IMR-90 (cell line): ENCODE data around the gene DBNDD1. TPM values are rescaled to one million over a fixed set of nuclear protein-coding genes. Genes with fewer than 3 reads are reported as not detected.

ENCODE experiments used
- ATAC-seq: fragments of 200-7000 bp; cut with Tn5 transposase; 2 replicates; pipeline ENCODE4 v1.9.1; 2020; ENCODE audit warnings: low read depth, mild to moderate bottlenecking, moderate library complexity
- BruUV-seq: library from RNA; stranded (reverse); fragments of 400-500 nt; replicated peaks from 2 replicates; lab custom pipeline; 2021; lab: Mats Ljungman, UMichigan
- CTCF ChIA-PET: fragments of 300-600 bp; formaldehyde crosslinking; extraction: SDS; loops from one replicate; lab custom pipeline; 2021; ENCODE audit warnings: antibody characterized with exemption; lab: Yijun Ruan, JAX
- POLR2A ChIA-PET: fragments of 300-600 bp; sonication (Branson Sonifier 250); formaldehyde crosslinking; loops from one replicate; lab custom pipeline; 2022; ENCODE audit warnings: antibody characterized with exemption; ENCODE audit not compliant: unreplicated experiment; lab: Charles Lee
- DNase-seq: peaks from one replicate; pipeline ENCODE4 v3.0.0; 2013
- H2AFZ ChIP-seq: replicated peaks from 2 replicates; pipeline ENCODE3; 2013; ENCODE audit warnings: low read length, mild to moderate bottlenecking; ENCODE audit not compliant: poor library complexity
- H2AK5ac ChIP-seq: 2 replicates; pipeline ENCODE4 v1.6.1; 2013; ENCODE audit warnings: low read depth, low read length, inconsistent platforms
- H2AK9ac ChIP-seq: replicated peaks from 2 replicates; pipeline ENCODE3; 2013; ENCODE audit warnings: mild to moderate bottlenecking, low read depth, low read length, moderate library complexity; ENCODE audit not compliant: poor library complexity
- H2BK120ac ChIP-seq: 2 replicates; pipeline ENCODE4 v1.6.1; 2013; ENCODE audit warnings: low read depth, low read length, inconsistent platforms
- H2BK15ac ChIP-seq: 3 replicates; pipeline ENCODE4 v1.6.1; 2013; ENCODE audit warnings: low read depth, low read length, inconsistent platforms
- H2BK20ac ChIP-seq: 2 replicates; pipeline ENCODE4 v1.6.1; 2013; ENCODE audit warnings: low read depth, mild to moderate bottlenecking, inconsistent platforms, low read length, moderate library complexity
- H2BK5ac ChIP-seq: 2 replicates; pipeline ENCODE4 v1.6.1; 2013; ENCODE audit warnings: mild to moderate bottlenecking, low read depth, low read length, inconsistent platforms; ENCODE audit not compliant: poor library complexity, severe bottlenecking
- H3K14ac ChIP-seq: replicated peaks from 2 replicates; pipeline ENCODE4 v1.6.1; 2013; ENCODE audit warnings: low read depth, low read length, inconsistent platforms
- H3K18ac ChIP-seq: 2 replicates; pipeline ENCODE4 v1.6.1; 2013; ENCODE audit warnings: low read depth, low read length, control low read depth
- H3K23ac ChIP-seq: 2 replicates; pipeline ENCODE4 v1.6.1; 2013; ENCODE audit warnings: low read depth, low read length, inconsistent platforms
- H3K27ac ChIP-seq: 2 replicates; pipeline ENCODE4 v1.5.1; 2013; ENCODE audit warnings: mild to moderate bottlenecking, control low read depth, low read length; ENCODE audit not compliant: insufficient read depth
- H3K27me3 ChIP-seq: 2 replicates; pipeline ENCODE4 v1.6.1; 2013; ENCODE audit warnings: low read length; ENCODE audit not compliant: control insufficient read depth, insufficient read depth
- H3K36me3 ChIP-seq: 2 replicates; pipeline ENCODE4 v1.6.1; 2013; ENCODE audit warnings: low read length, mixed read lengths; ENCODE audit not compliant: control insufficient read depth, insufficient read depth
- H3K4ac ChIP-seq: 2 replicates; pipeline ENCODE4 v1.6.1; 2013; ENCODE audit warnings: low read depth, low read length, inconsistent platforms
- H3K4me1 ChIP-seq: 2 replicates; pipeline ENCODE4 v1.6.1; 2013; ENCODE audit warnings: low read length, mixed read lengths; ENCODE audit not compliant: control insufficient read depth, insufficient read depth
- H3K4me2 ChIP-seq: 2 replicates; pipeline ENCODE4 v1.6.1; 2013; ENCODE audit warnings: low read depth, mild to moderate bottlenecking, control low read depth, low read length, moderate library complexity
- H3K4me3 ChIP-seq: 2 replicates; pipeline ENCODE4 v1.5.1; 2013; ENCODE audit warnings: low read depth, mild to moderate bottlenecking, control low read depth, low read length, moderate library complexity; ENCODE audit not compliant: insufficient read depth
- H3K56ac ChIP-seq: 2 replicates; pipeline ENCODE4 v1.6.1; 2013; ENCODE audit warnings: low read length, inconsistent platforms; ENCODE audit not compliant: insufficient read depth; ENCODE audit errors: extremely low read depth
- H3K79me1 ChIP-seq, 2 experiments: 2 replicates each; pipeline ENCODE4 v1.6.1; 2013; ENCODE audit warnings: low read length in 2 of 2, inconsistent platforms in 1 of 2, low read depth in 1 of 2
- H3K9ac ChIP-seq: 2 replicates; pipeline ENCODE4 v1.6.1; 2013; ENCODE audit warnings: low read depth, low read length, control low read depth
- H3K9me1 ChIP-seq: 2 replicates; pipeline ENCODE4 v1.6.1; 2013; ENCODE audit warnings: low read length, inconsistent platforms; ENCODE audit not compliant: insufficient read depth
- H3K9me3 ChIP-seq: 2 replicates; pipeline ENCODE4 v1.6.1; 2013; ENCODE audit warnings: low read length; ENCODE audit not compliant: control insufficient read depth, insufficient read depth
- H4K20me1 ChIP-seq: 2 replicates; pipeline ENCODE4 v1.6.1; 2013; ENCODE audit warnings: low read length, inconsistent platforms; ENCODE audit not compliant: insufficient read depth
- H4K5ac ChIP-seq: 2 replicates; pipeline ENCODE4 v1.6.1; 2013; ENCODE audit warnings: mild to moderate bottlenecking, low read depth, low read length, control low read depth
- H4K8ac ChIP-seq, 2 experiments: 2 replicates each; pipeline ENCODE4 v1.6.1; 2013; ENCODE audit warnings: low read depth in 2 of 2, low read length in 2 of 2, control low read depth in 1 of 2, inconsistent platforms in 1 of 2
- H4K91ac ChIP-seq: 2 replicates; pipeline ENCODE4 v1.6.1; 2013; ENCODE audit warnings: low read depth, low read length, inconsistent platforms; ENCODE audit not compliant: insufficient read depth
- BHLHE40 ChIP-seq: fragments of 150-350 bp; IDR thresholded peaks from 2 replicates; pipeline ENCODE4 v1.6.1; 2016; ENCODE audit warnings: mild to moderate bottlenecking, low read depth, low read length
- CEBPB ChIP-seq: IDR thresholded peaks from 2 replicates; pipeline ENCODE4 v1.6.1; 2012; ENCODE audit warnings: low read depth, low read length, improper control_type of control experiment
- CTCF ChIP-seq: conservative IDR thresholded peaks from 2 replicates; pipeline ENCODE4 v1.5.1; 2012; ENCODE audit warnings: mild to moderate bottlenecking, low read depth, low read length, improper control_type of control experiment
- FOS ChIP-seq: fragments of 150-350 bp; IDR thresholded peaks from 2 replicates; pipeline ENCODE4 v1.6.1; 2016; ENCODE audit warnings: low read depth, low read length
- WGBS, 2 experiments: methylation state at CpG; one replicate each; pipeline versions ENCODE4 v1.1.5 to v1.1.7; 2013; ENCODE audit warnings: missing lambda C conversion rate in 2 of 2; ENCODE audit not compliant: insufficient read length in 1 of 2; ENCODE audit errors: extremely low coverage in 2 of 2; 5-methylcytosine and 5-hydroxymethylcytosine counted together
- dilution Hi-C: fragments of 300-500 bp; cut with HindIII; formaldehyde crosslinking; loops from one replicate; pipeline ENCODE4 v1.14.3; 2018; ENCODE audit warnings: low sequenced_read_pairs; ENCODE audit not compliant: unreplicated experiment
- in situ Hi-C: fragments of 300-500 bp; cut with MboI; formaldehyde crosslinking; loops from 3 replicates; pipeline ENCODE4 v1.14.3; 2019; ENCODE audit warnings: low sequenced_read_pairs, inconsistent platforms, mixed read lengths
- intact Hi-C: fragments of 100-400 bp; cut with micrococcal nuclease; formaldehyde crosslinking; loops from 2 replicates; pipeline ENCODE4 v1.10.0; 2022
- polyA plus RNA-seq, 3 experiments: library from polyadenylated mRNA; depleted of rRNA; stranded (reverse); fragments of >200 nt; gene quantifications; 2 replicates each; pipeline ENCODE4 v1.2.3, GENCODE V29; 2012; ENCODE audit warnings: low replicate concordance in 1 of 3
- total RNA-seq: library from RNA; depleted of rRNA; stranded (reverse); fragments of >200 nt; gene quantifications from 2 replicates; pipeline ENCODE4 v1.2.3, GENCODE V29; 2012

The DBNDD1 gene
- total and polyA plus RNA-seq, 2 of the 4 experiments (the other 2 are of a cell fraction), result 3.4 to 23.0 TPM

GRCh38 chr16:89973235-89973634, 46.0 kb downstream of the DBNDD1 start:
- TF ChIP-seq BHLHE40 (no peak), FOS (no peak), CTCF (no peak), CEBPB (no peak)
- POLR2A ChIA-PET, result interaction anchor here (0.7 kb wide), 1 partner anchor 49 kb away, joined by 12 read pairs; no protein-coding TSS in a partner anchor
- Histone ChIP-seq H4K5ac (peak overlapping the region; percentile 89), H4K20me1 (peaks cover 4% of the 10 kb centered on the region), H2BK15ac (no peak overlapping the region), H2AK9ac (peak overlapping the region; percentile 96), H3K18ac (no peak overlapping the region), H3K4me2 (peak overlapping the region; percentile 95), H3K27me3 (no peaks in the 10 kb centered on the region), H3K56ac (peak overlapping the region; percentile 90), H4K91ac (peak overlapping the region; percentile 84), H3K4ac (peak overlapping the region; percentile 89), H3K4me3 (peak overlapping the region; percentile 69), H4K8ac (peak overlapping the region; percentile 97), H3K9ac (peak overlapping the region; percentile 95), H2BK5ac (peak overlapping the region; percentile 71), H3K23ac (peak overlapping the region; percentile 91), H3K14ac (peak overlapping the region; percentile 87), H3K9me3 (peaks cover 2% of the 10 kb centered on the region; the same call in 1 of the 2 replicates), H3K27ac (peak overlapping the region; percentile 78), H3K9me1 (peaks cover 14% of the 10 kb centered on the region; the same call in 1 of the 2 replicates), H2AK5ac (peak overlapping the region; percentile 92), H3K4me1 (peaks cover 9% of the 10 kb centered on the region), H3K36me3 (peaks cover 14% of the 10 kb centered on the region), H2BK120ac (no peak overlapping the region), H3K79me1 (peaks cover 46 to 76% of the 10 kb centered on the region in 2 experiments), H2BK20ac (no peak overlapping the region), H2AFZ (peak overlapping the region; percentile 100)
- CTCF ChIA-PET, result no interaction called here
- in situ Hi-C loops, result loop anchor here (5.0 kb wide), 1 partner anchor 49 kb away; no protein-coding TSS in a partner anchor
- intact Hi-C loops, result loop anchor here (2.0 kb wide), 1 partner anchor 48 kb away; no protein-coding TSS in a partner anchor
- dilution Hi-C loops, result no loop called here
- no CpG with 5 or more reads among the region's 14 CpGs for WGBS, 2 experiments
- BruUV-seq, result no TSS peak
- ATAC-seq (no peak), DNase-seq (no peak)
